Measurements from ENCODE around the gene SERINC5. TPM values are rescaled to one million over a fixed set of nuclear protein-coding genes. Genes with fewer than 3 reads are reported as not detected.

Gene SERINC5
- total RNA-seq, 1 experiment from 2014 or later, result 52.3 TPM

DNA sequence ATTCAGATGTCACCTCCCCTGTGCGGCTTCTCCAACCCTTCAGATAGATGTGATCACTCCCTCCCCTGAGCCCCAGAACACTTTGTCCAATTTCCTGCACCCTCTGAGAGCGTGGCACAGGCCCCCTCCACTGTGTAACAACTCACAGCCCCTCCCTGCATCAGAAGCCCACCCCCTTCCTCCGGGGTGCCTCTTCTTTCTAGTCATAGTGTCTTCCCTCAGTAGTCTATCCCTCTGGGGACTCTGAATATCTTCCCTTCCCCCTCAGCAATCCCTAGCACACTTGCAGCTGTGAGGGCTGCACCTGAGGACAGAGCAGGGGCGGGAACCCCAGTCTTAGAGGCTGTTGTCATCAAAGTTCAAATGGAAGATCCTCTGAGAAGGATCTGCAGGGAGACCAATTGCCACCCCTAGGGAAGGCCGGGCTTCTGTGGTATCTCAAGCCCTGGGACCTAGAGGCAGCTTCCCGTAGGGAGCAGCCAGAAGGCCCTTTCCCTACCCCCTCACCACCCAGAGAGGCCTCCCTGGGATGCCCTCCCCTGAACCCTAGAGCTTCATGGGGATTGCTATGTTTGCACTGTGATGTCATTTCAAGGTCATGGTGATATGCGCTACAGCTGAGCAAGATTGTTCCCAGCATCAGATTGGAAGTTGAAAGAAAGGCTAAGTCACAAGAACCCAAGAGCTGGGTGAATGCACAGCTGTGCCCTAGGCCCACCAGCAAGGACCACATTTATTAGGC is 150.0 kb downstream of the SERINC5 start:
- TF ChIP-seq, protein P1, sequence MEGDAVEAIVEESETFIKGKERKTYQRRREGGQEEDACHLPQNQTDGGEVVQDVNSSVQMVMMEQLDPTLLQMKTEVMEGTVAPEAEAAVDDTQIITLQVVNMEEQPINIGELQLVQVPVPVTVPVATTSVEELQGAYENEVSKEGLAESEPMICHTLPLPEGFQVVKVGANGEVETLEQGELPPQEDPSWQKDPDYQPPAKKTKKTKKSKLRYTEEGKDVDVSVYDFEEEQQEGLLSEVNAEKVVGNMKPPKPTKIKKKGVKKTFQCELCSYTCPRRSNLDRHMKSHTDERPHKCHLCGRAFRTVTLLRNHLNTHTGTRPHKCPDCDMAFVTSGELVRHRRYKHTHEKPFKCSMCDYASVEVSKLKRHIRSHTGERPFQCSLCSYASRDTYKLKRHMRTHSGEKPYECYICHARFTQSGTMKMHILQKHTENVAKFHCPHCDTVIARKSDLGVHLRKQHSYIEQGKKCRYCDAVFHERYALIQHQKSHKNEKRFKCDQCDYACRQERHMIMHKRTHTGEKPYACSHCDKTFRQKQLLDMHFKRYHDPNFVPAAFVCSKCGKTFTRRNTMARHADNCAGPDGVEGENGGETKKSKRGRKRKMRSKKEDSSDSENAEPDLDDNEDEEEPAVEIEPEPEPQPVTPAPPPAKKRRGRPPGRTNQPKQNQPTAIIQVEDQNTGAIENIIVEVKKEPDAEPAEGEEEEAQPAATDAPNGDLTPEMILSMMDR (conservative IDR thresholded peaks at IDR 0.05), result no peak
- Mint-ChIP-seq H3K4me1 (peaks cover 19 to 20% of the 10 kb centered on the region in 2 experiments), H3K27ac (peak overlapping the region in 1 of 3 experiments; percentile 92; a peak in 1 of 7 replicates), H3K27me3 (ENCODE audit: low read depth) (peaks cover 2% of the 10 kb centered on the region; the same call in 1 of the 2 replicates), H3K4me3 (no peak overlapping the region), H3K36me3 (ENCODE audit: insufficient read depth in 1 of 3, low read depth in 3 of 3) (no peaks in the 10 kb centered on the region), H3K9me3 (no peaks in the 10 kb centered on the region; a peak in 2 of 5 replicates)
- Histone ChIP-seq H3K27me3 (ENCODE audit: insufficient read depth, low read length) (no peaks in the 10 kb centered on the region), H3K56ac (ENCODE audit: insufficient read length, low read depth, low read length) (no peak overlapping the region), H3K9me3 (ENCODE audit: control insufficient read depth, low read depth, low read length) (no peaks in the 10 kb centered on the region), H4K8ac (replicated peaks; ENCODE audit: insufficient read length, low read depth, low read length) (no peak overlapping the region), H4K91ac (ENCODE audit: insufficient read length, low read depth, low read length) (no peak overlapping the region), H2BK15ac (ENCODE audit: low read depth, low read length) (no peak overlapping the region), H3K27ac (ENCODE audit: insufficient read length, low read depth, low read length) (no peak overlapping the region), H3K14ac (ENCODE audit: insufficient read depth, low read length) (no peak overlapping the region), H2BK20ac (ENCODE audit: low read depth, low read length, poor library complexity, severe bottlenecking) (no peak overlapping the region), H2BK12ac (ENCODE audit: insufficient read length, low read depth, low read length) (no peak overlapping the region), H4K20me1 (ENCODE audit: control insufficient read depth, insufficient read depth, insufficient read length) (no peaks in the 10 kb centered on the region), H2AFZ (ENCODE audit: low read length) (no peak overlapping the region), H3T11ph (ENCODE audit: low read length) (no peak overlapping the region), H3K4me1 (ENCODE audit: insufficient read depth, low read length) (0 out of 2 replicates have a peak, but pooled peaks cover 3% of the 10 kb centered on the region), H2AK5ac (ENCODE audit: insufficient read length, low read length) (no peak overlapping the region), H3K79me2 (ENCODE audit: insufficient read depth, low read length) (no peaks in the 10 kb centered on the region), H3K18ac (ENCODE audit: insufficient read length, low read depth, low read length) (no peak overlapping the region), H3K79me1 (ENCODE audit: insufficient read depth, low read depth, low read length, poor library complexity, severe bottlenecking) (no peaks in the 10 kb centered on the region), H3K23ac (ENCODE audit: insufficient read length, low read depth, low read length) (no peak overlapping the region), H3K4ac (ENCODE audit: low read depth, low read length) (no peak overlapping the region), H2BK120ac (ENCODE audit: low read depth, low read length, poor library complexity, severe bottlenecking) (no peak overlapping the region), H3K23me2 (ENCODE audit: insufficient read length, low read depth, low read length, poor library complexity, severe bottlenecking) (no peaks in the 10 kb centered on the region), H3K4me2 (ENCODE audit: insufficient read depth, insufficient read length, low read length) (no peak overlapping the region), H4K5ac (ENCODE audit: insufficient read length, low read depth, low read length) (no peak overlapping the region), H2BK5ac (ENCODE audit: insufficient read length, low read length) (no peak overlapping the region), H3K9ac (ENCODE audit: extremely low read depth, insufficient read length, low read length) (no peak overlapping the region)
- DNase-seq, result no peak
- no CpG with 5 or more reads among the region's 7 CpGs for WGBS (ENCODE audit: extremely low coverage, insufficient read length, low lambda C conversion rate)

Measured in H9 (cell line).